CD8-positive, alpha-beta memory T cell (primary cell): ENCODE results near the gene AMBRA1. TPM values are rescaled to one million over a fixed set of nuclear protein-coding genes. Genes with fewer than 3 reads are reported as not detected.

ENCODE experiments used
- CTCF ChIA-PET: fragments of 350-600 bp; sonication (Branson Sonifier 250); formaldehyde crosslinking; loops from one replicate; lab custom pipeline; 2021; ENCODE audit warnings: antibody characterized with exemption; lab: Charles Lee
- POLR2A ChIA-PET: fragments of 350-600 bp; sonication (Branson Sonifier 250); formaldehyde crosslinking; loops from one replicate; lab custom pipeline; 2021; ENCODE audit warnings: antibody characterized with exemption; lab: Charles Lee
- DNase-seq, 5 donors: peaks; one replicate each; pipeline versions ENCODE4 v3.0.0 to v3.0.0-alpha.2; 2020 to 2022; ENCODE audit warnings: mixed read lengths in 1 of 5
- H3K27ac ChIP-seq: one replicate; pipeline ENCODE4 v1.7.0; 2013; ENCODE audit warnings: low read depth, mild to moderate bottlenecking, low read length, moderate library complexity
- H3K27me3 ChIP-seq: 2 replicates; pipeline ENCODE4 v1.7.0; 2013; ENCODE audit warnings: low read length, mild to moderate bottlenecking; ENCODE audit not compliant: insufficient read depth, poor library complexity, severe bottlenecking
- H3K36me3 ChIP-seq: 2 replicates; pipeline ENCODE4 v1.7.0; 2013; ENCODE audit warnings: mild to moderate bottlenecking, low read length, moderate library complexity; ENCODE audit not compliant: insufficient read depth
- H3K4me1 ChIP-seq: 2 replicates; pipeline ENCODE4 v1.7.0; 2013; ENCODE audit warnings: mild to moderate bottlenecking, low read length, moderate library complexity; ENCODE audit not compliant: insufficient read depth
- H3K4me3 ChIP-seq: 2 replicates; pipeline ENCODE4 v1.7.0; 2013; ENCODE audit warnings: mild to moderate bottlenecking, low read length
- H3K9me3 ChIP-seq: 2 replicates; pipeline ENCODE4 v1.7.0; 2013; ENCODE audit warnings: mild to moderate bottlenecking, low read length
- H3K27ac Mint-ChIP-seq, 8 donors: one replicate each; pipeline ENCODE4 v1.8.0; 2020 to 2021; ENCODE audit warnings: mixed read lengths in 8 of 8, mild to moderate bottlenecking in 6 of 8, inconsistent platforms in 3 of 8, moderate library complexity in 3 of 8
- H3K27me3 Mint-ChIP-seq, 2 donors: one replicate each; pipeline ENCODE4 v1.8.0; 2020 to 2021; ENCODE audit warnings: mixed read lengths in 2 of 2, mild to moderate bottlenecking in 1 of 2, moderate library complexity in 1 of 2
- H3K36me3 Mint-ChIP-seq, 3 donors: one replicate each; pipeline ENCODE4 v1.8.0; 2020 to 2021; ENCODE audit warnings: mixed read lengths in 3 of 3, inconsistent platforms in 1 of 3, mild to moderate bottlenecking in 1 of 3
- H3K4me1 Mint-ChIP-seq, 3 donors: one replicate each; pipeline ENCODE4 v1.8.0; 2020 to 2021; ENCODE audit warnings: mixed read lengths in 3 of 3, inconsistent platforms in 1 of 3, mild to moderate bottlenecking in 1 of 3
- H3K4me3 Mint-ChIP-seq, 7 donors: one replicate each; pipeline ENCODE4 v1.8.0; 2020 to 2021; ENCODE audit warnings: mixed read lengths in 7 of 7, mild to moderate bottlenecking in 6 of 7, moderate library complexity in 4 of 7, inconsistent platforms in 2 of 7
- H3K9me3 Mint-ChIP-seq, 5 donors: one replicate each; pipeline ENCODE4 v1.8.0; 2020 to 2022; ENCODE audit warnings: mixed read lengths in 5 of 5, mild to moderate bottlenecking in 3 of 5, moderate library complexity in 2 of 5, inconsistent platforms in 1 of 5
- polyA plus RNA-seq: library from polyadenylated mRNA; unstranded; fragments of 300-500 nt; fragmentation: Illumina TruSeq; gene quantifications from one replicate; pipeline ENCODE4 v1.2.3, GENCODE V29; 2021
- total RNA-seq, 2 experiments: library from RNA; stranded (reverse); gene quantifications; one replicate each; pipeline ENCODE4 v1.2.3, GENCODE V29; 2021

The AMBRA1 gene
- total and polyA plus RNA-seq, 3 experiments from 2014 or later: 13.6 to 33.3 (median 31.3) TPM

GRCh38 chr11:46427364-46427763, 166.5 kb downstream of the AMBRA1 start:
- H3K27me3 ChIP-seq: no peaks in the 10 kb centered on the region
- H3K4me1 Mint-ChIP-seq: no peaks in the 10 kb centered on the region
- POLR2A ChIA-PET: no interaction called here
- peaks cover 10% of the 10 kb centered on the region for H3K36me3 ChIP-seq
- H3K9me3 ChIP-seq: no peaks in the 10 kb centered on the region
- H3K36me3 Mint-ChIP-seq: peaks cover 5 to 79% (median 22%) of the 10 kb centered on the region in 3 donors
- no peak overlapping the region for H3K27ac Mint-ChIP-seq
- H3K27ac ChIP-seq: no peak overlapping the region
- no peak for DNase-seq
- CTCF ChIA-PET: no interaction called here
- H3K9me3 Mint-ChIP-seq: no peaks in the 10 kb centered on the region
- H3K4me3 Mint-ChIP-seq: no peak overlapping the region
- no peaks in the 10 kb centered on the region for H3K4me1 ChIP-seq
- H3K27me3 Mint-ChIP-seq: peaks cover 0 to 1% of the 10 kb centered on the region in 2 donors
- H3K4me3 ChIP-seq: no peak overlapping the region

- Mint-ChIP-seq H3K36me3 (peaks cover 5 to 80% (median 23%) of the 10 kb centered on the region in 3 donors), H3K27me3 (peaks cover 0 to 1% of the 10 kb centered on the region in 2 donors), H3K9me3 (no peaks in the 10 kb centered on the region), H3K4me1 (no peaks in the 10 kb centered on the region), H3K4me3 (no peak overlapping the region), H3K27ac (no peak overlapping the region)
- CTCF ChIA-PET: no interaction called here
- Histone ChIP-seq H3K9me3 (no peaks in the 10 kb centered on the region), H3K27ac (no peak overlapping the region), H3K27me3 (no peaks in the 10 kb centered on the region), H3K36me3 (peaks cover 19% of the 10 kb centered on the region), H3K4me3 (no peak overlapping the region), H3K4me1 (no peaks in the 10 kb centered on the region)
- DNase-seq: no peak
- POLR2A ChIA-PET: no interaction called here
Observed at GRCh38 chr11:46426233-46426991, 167.4 kb downstream of the AMBRA1 start.

DNA sequence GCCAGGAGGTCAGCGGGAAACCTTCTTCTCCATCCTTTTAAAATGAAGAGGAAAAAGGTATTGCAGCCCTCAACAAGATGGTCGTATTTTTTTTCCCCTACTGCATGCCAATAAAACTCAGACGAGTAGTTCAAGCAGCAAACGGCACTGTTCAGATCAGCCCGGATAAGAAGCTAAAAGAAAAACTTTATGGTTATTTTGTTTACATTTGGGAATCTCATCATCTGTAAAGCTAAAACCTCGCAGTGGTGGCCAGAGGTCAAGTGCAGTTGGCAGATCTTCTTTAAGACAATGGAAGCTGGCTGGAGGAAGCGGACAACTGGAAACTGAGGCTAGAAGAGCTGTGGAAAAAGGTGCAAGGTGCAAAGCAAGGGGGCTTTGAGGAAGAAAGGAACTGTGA, 171.2 kb downstream of the AMBRA1 start:
- Mint-ChIP-seq H3K27ac (peak overlapping the region in 2 of 8 donors; percentile 46 to 64), H3K4me1 (no peaks in the 10 kb centered on the region), H3K4me3 (no peak overlapping the region), H3K36me3 (peaks cover 5 to 77% (median 24%) of the 10 kb centered on the region in 3 donors), H3K27me3 (no peaks in the 10 kb centered on the region), H3K9me3 (no peaks in the 10 kb centered on the region)
- ChIA-PET POLR2A (no interaction called here), CTCF (interaction anchor here (1.1 to 2.3 kb wide), 2 partner anchors 13 to 107 kb away, joined by 3 to 5 read pairs; no protein-coding TSS in a partner anchor)
- Histone ChIP-seq H3K27ac (no peak overlapping the region), H3K36me3 (peaks cover 18% of the 10 kb centered on the region), H3K4me3 (no peak overlapping the region), H3K27me3 (no peaks in the 10 kb centered on the region), H3K4me1 (no peaks in the 10 kb centered on the region), H3K9me3 (no peaks in the 10 kb centered on the region)
- DNase-seq: no peak

GRCh38 chr11:46421257-46421880, 172.5 kb downstream of the AMBRA1 start:
- Mint-ChIP-seq H3K4me1 (no peaks in the 10 kb centered on the region), H3K27ac (no peak overlapping the region), H3K4me3 (no peak overlapping the region), H3K36me3 (peaks cover 0 to 77% (median 21%) of the 10 kb centered on the region in 3 donors), H3K9me3 (no peaks in the 10 kb centered on the region), H3K27me3 (no peaks in the 10 kb centered on the region)
- Histone ChIP-seq H3K4me3 (no peak overlapping the region), H3K9me3 (no peaks in the 10 kb centered on the region), H3K27me3 (no peaks in the 10 kb centered on the region), H3K36me3 (peaks cover 24% of the 10 kb centered on the region), H3K27ac (no peak overlapping the region), H3K4me1 (no peaks in the 10 kb centered on the region)
- DNase-seq: no peak
- CTCF ChIA-PET: interaction anchor here (2.3 kb wide), 1 partner anchor 14 kb away, joined by 5 read pairs; no protein-coding TSS in a partner anchor
- POLR2A ChIA-PET: no interaction called here

- Mint-ChIP-seq H3K36me3 (peaks cover 5 to 81% (median 26%) of the 10 kb centered on the region in 3 donors), H3K9me3 (no peaks in the 10 kb centered on the region), H3K4me1 (peaks cover 5 to 6% (median 5%) of the 10 kb centered on the region in 3 donors), H3K27me3 (no peaks in the 10 kb centered on the region), H3K27ac (peak overlapping the region in 1 of 8 donors; percentile 27), H3K4me3 (no peak overlapping the region)
- H3K9me3 ChIP-seq: no peaks in the 10 kb centered on the region
- peaks cover 31% of the 10 kb centered on the region for H3K36me3 ChIP-seq
- ChIA-PET CTCF (no interaction called here), POLR2A (interaction anchor here (0.6 kb wide), 1 partner anchor 12 kb away, joined by 3 read pairs; no protein-coding TSS in a partner anchor)
- no peak overlapping the region for H3K27ac ChIP-seq
- no peak overlapping the region for H3K4me3 ChIP-seq
- no peaks in the 10 kb centered on the region for H3K27me3 ChIP-seq
- H3K4me1 ChIP-seq: peaks cover 7% of the 10 kb centered on the region
- DNase-seq: no peak
Observed at GRCh38 chr11:46420513-46420912, 173.3 kb downstream of the AMBRA1 start.

- no peak for DNase-seq
- Mint-ChIP-seq H3K27ac (no peak overlapping the region), H3K4me3 (no peak overlapping the region), H3K9me3 (no peaks in the 10 kb centered on the region), H3K27me3 (no peaks in the 10 kb centered on the region), H3K4me1 (peaks cover 14 to 21% (median 17%) of the 10 kb centered on the region in 3 donors), H3K36me3 (peaks cover 5 to 88% (median 30%) of the 10 kb centered on the region in 3 donors)
- no peaks in the 10 kb centered on the region for H3K27me3 ChIP-seq
- no peaks in the 10 kb centered on the region for H3K9me3 ChIP-seq
- ChIA-PET CTCF (no interaction called here), POLR2A (no interaction called here)
- peaks cover 18% of the 10 kb centered on the region for H3K4me1 ChIP-seq
- H3K4me3 ChIP-seq: no peak overlapping the region
- H3K27ac ChIP-seq: no peak overlapping the region
- peaks cover 35% of the 10 kb centered on the region for H3K36me3 ChIP-seq
Observed at GRCh38 chr11:46418751-46419150, 175.1 kb downstream of the AMBRA1 start.

- H3K36me3 ChIP-seq: peaks cover 35% of the 10 kb centered on the region
- H3K27me3 Mint-ChIP-seq: no peaks in the 10 kb centered on the region
Observed at GRCh38 chr11:46417711-46418110, 176.1 kb downstream of the AMBRA1 start.

GRCh38 chr11:46414879-46415278, 178.9 kb downstream of the AMBRA1 start:
- Histone ChIP-seq H3K27ac (no peak overlapping the region), H3K4me1 (peaks cover 18% of the 10 kb centered on the region), H3K9me3 (no peaks in the 10 kb centered on the region), H3K27me3 (no peaks in the 10 kb centered on the region), H3K36me3 (peaks cover 23% of the 10 kb centered on the region), H3K4me3 (no peak overlapping the region)
- DNase-seq: no peak
- H3K9me3 Mint-ChIP-seq: no peaks in the 10 kb centered on the region
- peaks cover 14 to 21% (median 17%) of the 10 kb centered on the region in 3 donors for H3K4me1 Mint-ChIP-seq
- H3K36me3 Mint-ChIP-seq: peaks cover 5 to 84% (median 20%) of the 10 kb centered on the region in 3 donors
- no peaks in the 10 kb centered on the region for H3K27me3 Mint-ChIP-seq
- no peak overlapping the region for H3K27ac Mint-ChIP-seq
- POLR2A ChIA-PET: no interaction called here
- CTCF ChIA-PET: no interaction called here
- H3K4me3 Mint-ChIP-seq: no peak overlapping the region

More at GRCh38 chr11:46417711-46418110, 176.1 kb downstream of the AMBRA1 start:
- H3K4me1 Mint-ChIP-seq: peaks cover 14 to 21% (median 17%) of the 10 kb centered on the region in 3 donors
- no peaks in the 10 kb centered on the region for H3K9me3 Mint-ChIP-seq
- no peak for DNase-seq
- H3K4me3 Mint-ChIP-seq: no peak overlapping the region
- peaks cover 5 to 94% (median 30%) of the 10 kb centered on the region in 3 donors for H3K36me3 Mint-ChIP-seq
- peak overlapping the region in 1 of 8 donors; percentile 3 for H3K27ac Mint-ChIP-seq
- Histone ChIP-seq H3K4me1 (peaks cover 18% of the 10 kb centered on the region), H3K27ac (no peak overlapping the region), H3K9me3 (no peaks in the 10 kb centered on the region), H3K27me3 (no peaks in the 10 kb centered on the region), H3K4me3 (no peak overlapping the region)
- POLR2A ChIA-PET: no interaction called here
- CTCF ChIA-PET: interaction anchor here (1.6 kb wide), 1 partner anchor 66 kb away, joined by 3 read pairs; no protein-coding TSS in a partner anchor
